B cell (primary cell): ENCODE measurements around the gene POLE2. TPM values are rescaled to one million over a fixed set of nuclear protein-coding genes. Genes with fewer than 3 reads are reported as not detected.

Experiments used
- ATAC-seq: fragments of 200-7000 bp; cut with Tn5 transposase; one replicate; pipeline ENCODE4 v1.10.0; 2021; ENCODE audit warnings: low read depth, mild to moderate bottlenecking, moderate number of reproducible peaks, moderate library complexity
- CTCF ChIA-PET: fragments of 350-600 bp; sonication (Branson Sonifier 250); formaldehyde crosslinking; loops from one replicate; lab custom pipeline; 2021; ENCODE audit warnings: antibody characterized with exemption, inconsistent platforms; lab: Charles Lee
- POLR2A ChIA-PET: fragments of 350-600 bp; sonication (Branson Sonifier 250); formaldehyde crosslinking; loops from one replicate; lab custom pipeline; 2021; ENCODE audit warnings: antibody characterized with exemption; lab: Charles Lee
- DNase-seq: peaks from one replicate; pipeline ENCODE4 v3.0.0; 2013
- H2AFZ ChIP-seq: 2 replicates; pipeline ENCODE4 v1.6.1; 2012; ENCODE audit warnings: mild to moderate bottlenecking, low read depth, low read length; ENCODE audit not compliant: insufficient read depth, poor library complexity, severe bottlenecking
- H3K27ac ChIP-seq, 2 donors: 1 replicate in 1 of 2; 2 replicates in 1 of 2; pipeline ENCODE4 v1.5.1; 2012 to 2013; ENCODE audit warnings: low read length in 2 of 2, mild to moderate bottlenecking in 2 of 2, moderate library complexity in 1 of 2
- H3K27me3 ChIP-seq, 4 experiments: fragments of 200-600 bp in 1 of 4; sonication (generic) in 1 of 4; replicated peaks in 1 of 4; 1 replicate in 2 of 4; 2 replicates in 2 of 4; pipeline versions ENCODE4 v1.6.1 to v1.7.0; 2013 to 2016; ENCODE audit warnings: low read length in 3 of 4, mild to moderate bottlenecking in 2 of 4, mixed read lengths in 1 of 4, moderate library complexity in 1 of 4; ENCODE audit not compliant: insufficient read depth in 4 of 4, control insufficient read depth in 3 of 4; ENCODE audit errors: control extremely low read depth in 1 of 4
- H3K36me3 ChIP-seq, 2 experiments: replicated peaks in 1 of 2; 1 replicate in 1 of 2; 2 replicates in 1 of 2; pipeline versions ENCODE4 v1.6.1 to v1.7.1; 2013; ENCODE audit warnings: low read length in 1 of 2; ENCODE audit not compliant: insufficient read depth in 2 of 2, control insufficient read depth in 1 of 2; ENCODE audit errors: control extremely low read depth in 1 of 2, extremely low read depth in 1 of 2
- H3K4me1 ChIP-seq, 2 donors: fragments of 200-600 bp in 1 of 2; sonication (generic) in 1 of 2; 1 replicate in 1 of 2; 2 replicates in 1 of 2; pipeline versions ENCODE4 v1.5.1 to v1.6.1; 2013 to 2017; ENCODE audit warnings: low read length in 2 of 2; ENCODE audit not compliant: control insufficient read depth in 2 of 2, insufficient read depth in 2 of 2
- H3K4me2 ChIP-seq: replicated peaks from 2 replicates; pipeline ENCODE3; 2012; ENCODE audit warnings: mild to moderate bottlenecking, low read depth, low read length; ENCODE audit not compliant: poor library complexity, severe bottlenecking
- H3K4me3 ChIP-seq, 5 experiments: fragments of 200-600 bp in 1 of 5; sonication (generic) in 1 of 5; 1 replicate in 3 of 5; 2 replicates in 2 of 5; pipeline versions ENCODE4 v1.5.1 to v1.7.0; 2011 to 2016; ENCODE audit warnings: low read length in 4 of 5, mild to moderate bottlenecking in 4 of 5, low read depth in 2 of 5, control low read depth in 1 of 5, moderate library complexity in 1 of 5; ENCODE audit not compliant: insufficient read depth in 1 of 5; ENCODE audit errors: control extremely low read depth in 1 of 5, extremely low read depth in 1 of 5
- H3K79me2 ChIP-seq: fragments of 200-600 bp; sonication (generic); one replicate; pipeline ENCODE4 v1.6.0; 2016; ENCODE audit warnings: low read length; ENCODE audit not compliant: control insufficient read depth, insufficient read depth
- H3K9ac ChIP-seq: fragments of 200-600 bp; sonication (generic); 2 replicates; pipeline ENCODE4 v1.6.1; 2017; ENCODE audit warnings: mild to moderate bottlenecking, low read length, moderate library complexity
- H3K9me3 ChIP-seq, 3 donors: one replicate each; pipeline versions ENCODE4 v1.6.1 to v1.7.1; 2013; ENCODE audit warnings: low read length in 2 of 3; ENCODE audit not compliant: control insufficient read depth in 2 of 3, insufficient read depth in 1 of 3; ENCODE audit errors: control extremely low read depth in 1 of 3
- H4K20me1 ChIP-seq: 2 replicates; pipeline ENCODE4 v1.6.0; 2012; ENCODE audit warnings: mild to moderate bottlenecking, low read length; ENCODE audit not compliant: insufficient read depth, control insufficient read depth, poor library complexity, severe bottlenecking
- H3K27ac Mint-ChIP-seq: one replicate; pipeline ENCODE4 v1.8.0; 2021; ENCODE audit warnings: mixed read lengths
- H3K27me3 Mint-ChIP-seq: one replicate; pipeline ENCODE4 v1.8.0; 2021; ENCODE audit warnings: mixed read lengths
- H3K4me1 Mint-ChIP-seq: one replicate; pipeline ENCODE4 v1.8.0; 2021; ENCODE audit warnings: mixed read lengths
- H3K4me3 Mint-ChIP-seq: one replicate; pipeline ENCODE4 v1.8.0; 2021; ENCODE audit warnings: mixed read lengths
- H3K9me3 Mint-ChIP-seq: one replicate; pipeline ENCODE4 v1.8.0; 2022; ENCODE audit warnings: mixed read lengths; ENCODE audit not compliant: insufficient read depth
- CTCF ChIP-seq: fragments of 200-600 bp; IDR thresholded peaks from one replicate; pipeline ENCODE4 v1.8.0; 2022; ENCODE audit warnings: antibody characterized with exemption, mild to moderate bottlenecking
- EZH2 ChIP-seq: IDR thresholded peaks from 2 replicates; pipeline ENCODE4 v1.6.1; 2012; ENCODE audit warnings: borderline replicate concordance, low read depth, mild to moderate bottlenecking, moderate library complexity, low read length; ENCODE audit not compliant: insufficient read depth, poor library complexity, severe bottlenecking
- WGBS: methylation state at CpG from one replicate; pipeline ENCODE4 v1.1.5; 2013; ENCODE audit warnings: missing lambda C conversion rate; ENCODE audit not compliant: insufficient coverage; 5-methylcytosine and 5-hydroxymethylcytosine counted together
- intact Hi-C: fragments of 100-400 bp; cut with micrococcal nuclease; formaldehyde crosslinking; loops from one replicate; pipeline ENCODE4 v1.10.0; 2022
- polyA plus RNA-seq: library from polyadenylated mRNA; depleted of rRNA; stranded (reverse); fragments of >200 nt; gene quantifications from 2 replicates; pipeline ENCODE4 v1.2.3, GENCODE V29; 2012
- total RNA-seq, 2 donors: library from RNA; stranded (reverse); fragments of 120-200 nt in 1 of 2; gene quantifications; 1 replicate in 1 of 2; 2 replicates in 1 of 2; pipeline versions ENCODE4 v1.2.3 to v1.2.4, GENCODE V29; 2013 to 2022

The POLE2 gene
- total and polyA plus RNA-seq, 2 donors (not counting 1 experiment from before 2014, with no cell fraction given): 1.4 to 2.6 TPM

GRCh38 chr14:49622022-49622607 lies 65.9 kb downstream of the POLE2 start:
- H3K27me3 ChIP-seq: no peaks in the 10 kb centered on the region
- no peaks in the 10 kb centered on the region for H3K9me3 Mint-ChIP-seq
- CTCF ChIA-PET: interaction anchor here (1.7 to 6.8 kb wide), 5 partner anchors 10 to 160 kb away, joined by 4 to 93 read pairs (median 21); partner anchors contain the start of genes DNAAF2 and RPS29
- ATAC-seq: no peak
- DNase-seq: peak; percentile 14
- peak overlapping the region in 4 of 5 experiments; percentile 52 to 99 (median 94) for H3K4me3 ChIP-seq
- TF ChIP-seq CTCF (no peak), EZH2 (no peak)
- H3K9me3 ChIP-seq: no peaks in the 10 kb centered on the region
- peaks cover 77% of the 10 kb centered on the region for H3K79me2 ChIP-seq
- POLR2A ChIA-PET: interaction anchor here (0.6 to 3.4 kb wide), 2 partner anchors 11 to 27 kb away, joined by 3 to 88 read pairs; partner anchors contain the start of gene DNAAF2
- H3K9ac ChIP-seq: peak overlapping the region; percentile 94
- peak overlapping the region; percentile 99 for H3K27ac Mint-ChIP-seq
- no peak overlapping the region for H2AFZ ChIP-seq
- peaks cover 5 to 21% of the 10 kb centered on the region in 2 experiments for H3K36me3 ChIP-seq
- peak overlapping the region; percentile 88 for H3K4me2 ChIP-seq
- peaks cover 31 to 44% of the 10 kb centered on the region in 2 donors for H3K4me1 ChIP-seq
- peaks cover 36% of the 10 kb centered on the region for H4K20me1 ChIP-seq
- H3K27ac ChIP-seq: no peak overlapping the region
- WGBS: 53% methylated on average over 3 of the region's 3 CpGs
- intact Hi-C loops: no loop called here
- peaks cover 62% of the 10 kb centered on the region for H3K4me1 Mint-ChIP-seq
- peak overlapping the region; percentile 99 for H3K4me3 Mint-ChIP-seq
- H3K27me3 Mint-ChIP-seq: no peaks in the 10 kb centered on the region
